ENCODE results near the gene MLLT10. TPM values are rescaled to one million over a fixed set of nuclear protein-coding genes. Genes with fewer than 3 reads are reported as not detected.

Gene MLLT10
- total and polyA plus RNA-seq, 4 donors: 20.6 to 97.8 (median 35.7) TPM

DNA sequence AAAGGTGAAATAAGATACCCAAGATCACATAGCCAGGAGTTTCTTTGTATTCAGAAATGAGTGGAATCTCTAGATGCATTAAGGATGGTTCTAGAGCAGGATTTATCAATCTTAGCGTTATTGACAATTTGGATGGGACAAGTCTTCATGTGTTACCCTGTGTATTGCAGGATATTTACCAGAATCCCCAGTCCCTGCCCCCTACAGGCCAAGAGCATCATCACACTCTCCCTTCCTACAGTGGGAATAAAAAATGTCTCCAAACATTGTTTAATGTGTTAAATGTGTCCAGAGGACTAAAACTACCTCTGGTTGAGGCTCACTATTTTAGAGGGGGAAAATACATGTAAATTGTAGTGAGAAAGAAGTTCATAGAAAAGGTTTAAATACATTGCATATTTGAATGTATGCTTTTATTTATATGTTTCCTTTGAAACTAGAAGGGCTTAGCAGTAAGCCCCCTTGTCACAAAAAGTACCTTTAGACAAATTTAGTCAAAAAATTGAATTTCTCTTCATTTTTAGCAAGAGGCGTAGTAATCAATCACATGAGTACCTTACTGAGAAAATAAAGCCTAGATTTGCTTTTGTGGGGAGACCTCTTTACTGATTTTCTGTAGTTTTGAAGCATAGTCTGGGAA lies 141.2 kb downstream of the MLLT10 start:
- ATAC-seq (ENCODE audit: insufficient read depth, low FRiP score) (no peak), DNase-seq (peak in 2 of 3 donors; percentile 29 to 30)
- peaks cover 0 to 3% (median 0%) of the 10 kb centered on the region in 5 donors for H3K4me1 ChIP-seq (ENCODE audit: control insufficient read depth in 5 of 5, insufficient read depth in 5 of 5, low read length in 5 of 5)
- H3K27ac ChIP-seq (ENCODE audit: low read depth in 1 of 2, low read length in 1 of 2): no peak overlapping the region
- H3K27me3 ChIP-seq (ENCODE audit: control insufficient read depth in 3 of 3, insufficient read depth in 3 of 3, low read length in 2 of 3): no peaks in the 10 kb centered on the region
- H3K9me3 ChIP-seq (ENCODE audit: control insufficient read depth in 4 of 4, insufficient read depth in 3 of 4, low read length in 3 of 4): no peaks in the 10 kb centered on the region
- H3K4me3 ChIP-seq: no peak overlapping the region
- WGBS, 2 donors: 86 to 95% methylated on average over 2 of the region's 2 CpGs
- H3K9ac ChIP-seq (ENCODE audit: insufficient read depth in 1 of 2, low read length in 2 of 2): no peak overlapping the region
- TF ChIP-seq, protein P1, sequence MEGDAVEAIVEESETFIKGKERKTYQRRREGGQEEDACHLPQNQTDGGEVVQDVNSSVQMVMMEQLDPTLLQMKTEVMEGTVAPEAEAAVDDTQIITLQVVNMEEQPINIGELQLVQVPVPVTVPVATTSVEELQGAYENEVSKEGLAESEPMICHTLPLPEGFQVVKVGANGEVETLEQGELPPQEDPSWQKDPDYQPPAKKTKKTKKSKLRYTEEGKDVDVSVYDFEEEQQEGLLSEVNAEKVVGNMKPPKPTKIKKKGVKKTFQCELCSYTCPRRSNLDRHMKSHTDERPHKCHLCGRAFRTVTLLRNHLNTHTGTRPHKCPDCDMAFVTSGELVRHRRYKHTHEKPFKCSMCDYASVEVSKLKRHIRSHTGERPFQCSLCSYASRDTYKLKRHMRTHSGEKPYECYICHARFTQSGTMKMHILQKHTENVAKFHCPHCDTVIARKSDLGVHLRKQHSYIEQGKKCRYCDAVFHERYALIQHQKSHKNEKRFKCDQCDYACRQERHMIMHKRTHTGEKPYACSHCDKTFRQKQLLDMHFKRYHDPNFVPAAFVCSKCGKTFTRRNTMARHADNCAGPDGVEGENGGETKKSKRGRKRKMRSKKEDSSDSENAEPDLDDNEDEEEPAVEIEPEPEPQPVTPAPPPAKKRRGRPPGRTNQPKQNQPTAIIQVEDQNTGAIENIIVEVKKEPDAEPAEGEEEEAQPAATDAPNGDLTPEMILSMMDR (IDR thresholded peaks at IDR 0.05; ENCODE audit: control extremely low read depth, extremely low read depth): peak; percentile 32
- peaks cover 0 to 14% (median 7%) of the 10 kb centered on the region in 4 donors for H3K36me3 ChIP-seq (ENCODE audit: control insufficient read depth in 4 of 4, insufficient read depth in 4 of 4, low read length in 4 of 4)

DNA sequence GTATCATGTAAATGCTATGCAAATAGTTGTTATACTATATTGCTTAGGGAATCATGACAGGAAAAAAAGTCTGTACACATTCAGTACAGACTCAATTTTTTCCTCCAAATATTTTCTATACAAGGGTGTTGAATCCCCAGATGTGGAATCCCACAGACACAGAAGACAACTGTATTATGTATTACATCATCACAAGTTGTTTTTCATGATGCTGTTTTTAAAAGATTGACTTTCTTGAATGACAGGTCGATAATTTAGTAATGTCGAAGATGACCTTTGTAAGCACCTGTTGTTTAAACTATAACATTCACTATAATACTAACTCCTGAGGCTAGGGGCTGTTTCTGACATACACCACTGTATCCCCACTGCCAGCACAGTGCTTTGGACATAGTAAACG lies 143.5 kb downstream of the MLLT10 start:
- no peaks in the 10 kb centered on the region for H3K9me3 ChIP-seq (ENCODE audit: control insufficient read depth in 4 of 4, insufficient read depth in 3 of 4, low read length in 3 of 4)
- H3K27ac ChIP-seq (ENCODE audit: low read depth in 1 of 2, low read length in 1 of 2): no peak overlapping the region
- DNase-seq (no peak), ATAC-seq (ENCODE audit: insufficient read depth, low FRiP score) (no peak)
- WGBS, 2 donors: 85 to 90% methylated on average over 3 of the region's 3 CpGs
- peaks cover 0 to 14% (median 4%) of the 10 kb centered on the region in 4 donors for H3K36me3 ChIP-seq (ENCODE audit: control insufficient read depth in 4 of 4, insufficient read depth in 4 of 4, low read length in 4 of 4)
- no peaks in the 10 kb centered on the region for H3K27me3 ChIP-seq (ENCODE audit: control insufficient read depth in 3 of 3, insufficient read depth in 3 of 3, low read length in 2 of 3)
- no peak overlapping the region for H3K9ac ChIP-seq (ENCODE audit: insufficient read depth in 1 of 2, low read length in 2 of 2)
- no peak overlapping the region for H3K4me3 ChIP-seq
- peaks cover 0 to 3% (median 0%) of the 10 kb centered on the region in 5 donors for H3K4me1 ChIP-seq (ENCODE audit: control insufficient read depth in 5 of 5, insufficient read depth in 5 of 5, low read length in 5 of 5)
- TF ChIP-seq, protein P1 (IDR thresholded peaks at IDR 0.05; ENCODE audit: control extremely low read depth, extremely low read depth): no peak

DNA sequence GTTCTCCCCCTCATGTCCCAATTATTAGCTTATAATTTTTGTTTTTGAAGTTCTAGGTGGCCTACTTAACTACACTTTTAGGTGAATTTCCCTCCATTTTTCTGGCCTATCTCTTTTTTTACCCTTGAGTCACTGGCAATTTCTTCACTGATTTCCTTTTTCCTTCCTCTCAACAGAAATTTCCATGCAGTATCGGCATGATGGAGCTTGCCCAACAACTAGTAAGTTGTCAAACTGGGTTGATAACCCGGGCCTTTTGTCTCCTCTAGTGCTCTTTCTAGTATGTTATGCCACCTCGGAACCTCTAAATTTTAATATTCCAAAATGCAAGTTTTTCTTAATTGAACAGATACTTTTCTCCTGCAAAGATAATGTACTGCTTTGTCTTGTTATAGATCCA lies 147.1 kb downstream of the MLLT10 start:
- Histone ChIP-seq H3K9ac (ENCODE audit: insufficient read depth in 1 of 2, low read length in 2 of 2) (no peak overlapping the region), H3K4me3 (no peak overlapping the region), H3K27ac (ENCODE audit: low read depth in 1 of 2, low read length in 1 of 2) (no peak overlapping the region), H3K4me1 (ENCODE audit: control insufficient read depth in 5 of 5, insufficient read depth in 5 of 5, low read length in 5 of 5) (peaks cover 0 to 3% (median 0%) of the 10 kb centered on the region in 5 donors), H3K27me3 (ENCODE audit: control insufficient read depth in 3 of 3, insufficient read depth in 3 of 3, low read length in 2 of 3) (no peaks in the 10 kb centered on the region), H3K9me3 (ENCODE audit: control insufficient read depth in 4 of 4, insufficient read depth in 3 of 4, low read length in 3 of 4) (no peaks in the 10 kb centered on the region), H3K36me3 (ENCODE audit: control insufficient read depth in 4 of 4, insufficient read depth in 4 of 4, low read length in 4 of 4) (peaks cover 0 to 5% (median 0%) of the 10 kb centered on the region in 4 donors)
- 50 to 70% methylated on average over 3 of the region's 3 CpGs for WGBS, 2 donors
- TF ChIP-seq, protein P1 (IDR thresholded peaks at IDR 0.05; ENCODE audit: control extremely low read depth, extremely low read depth): no peak
- ATAC-seq (ENCODE audit: insufficient read depth, low FRiP score) (no peak), DNase-seq (no peak)

Measured in lung (tissue), 12 donors.